HuH-7 (cell line): ENCODE measurements around the gene DCLRE1B.
"Not testable (repeated sequence)": the region's sequence is repeated elsewhere in the genome, so short reads cannot be mapped to it uniquely, and the experiment has no call there.

Experiments used
- DNase-seq: peaks from one replicate; pipeline ENCODE4 v3.0.0; 2011; ENCODE audit warnings: low spot score

Gene DCLRE1B

GRCh38 chr1:113948151-113948550 lies 43.0 kb downstream of the DCLRE1B start:
- not testable (repeated sequence) for DNase-seq

GRCh38 chr1:113949007-113949406 lies 43.9 kb downstream of the DCLRE1B start:
- DNase-seq = no peak

- DNase-seq = no peak
Observed at GRCh38 chr1:113950908-113951307, 45.8 kb downstream of the DCLRE1B start.

DNA sequence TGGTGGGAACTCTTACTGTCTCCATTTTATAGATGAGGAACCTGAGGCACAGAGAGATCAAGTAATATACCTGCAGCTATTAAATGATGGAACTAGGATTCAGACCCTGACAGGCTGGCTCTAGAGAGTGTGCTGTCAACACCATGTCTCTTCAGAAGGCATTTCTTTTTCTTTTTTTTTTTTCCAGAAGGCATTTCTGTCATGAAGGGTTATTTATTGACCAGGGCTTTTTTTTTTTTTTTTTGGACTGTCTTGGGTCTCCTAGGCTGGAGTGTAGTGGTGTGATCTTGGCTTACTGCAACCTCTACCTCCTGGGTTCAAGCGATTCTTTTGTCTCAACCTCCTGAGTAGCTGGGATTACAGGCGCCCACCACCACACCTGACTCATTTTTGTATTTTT lies 46.6 kb downstream of the DCLRE1B start:
- no peak for DNase-seq

GRCh38 chr1:113957984-113958383 lies 52.9 kb downstream of the DCLRE1B start:
- no peak for DNase-seq

DNA sequence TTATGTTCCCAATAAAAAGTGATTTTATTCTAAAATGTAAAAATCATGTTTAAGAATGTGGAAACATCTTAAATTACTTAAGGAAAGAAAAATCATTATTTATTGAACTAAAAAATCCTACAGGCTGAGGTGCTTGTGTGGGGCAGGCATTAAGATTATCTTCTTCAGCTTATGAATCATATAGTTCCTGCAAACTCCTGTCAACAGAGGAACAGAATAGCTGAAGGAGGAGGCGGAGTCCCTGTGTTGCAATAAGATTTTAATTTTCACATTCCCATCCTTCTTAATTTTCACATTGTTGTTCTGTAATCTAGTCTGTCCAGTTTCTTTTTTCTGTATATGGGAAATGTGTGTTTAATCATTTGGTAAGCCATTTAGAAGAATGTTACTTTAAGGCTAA lies 53.6 kb downstream of the DCLRE1B start:
- DNase-seq = no peak

DNA sequence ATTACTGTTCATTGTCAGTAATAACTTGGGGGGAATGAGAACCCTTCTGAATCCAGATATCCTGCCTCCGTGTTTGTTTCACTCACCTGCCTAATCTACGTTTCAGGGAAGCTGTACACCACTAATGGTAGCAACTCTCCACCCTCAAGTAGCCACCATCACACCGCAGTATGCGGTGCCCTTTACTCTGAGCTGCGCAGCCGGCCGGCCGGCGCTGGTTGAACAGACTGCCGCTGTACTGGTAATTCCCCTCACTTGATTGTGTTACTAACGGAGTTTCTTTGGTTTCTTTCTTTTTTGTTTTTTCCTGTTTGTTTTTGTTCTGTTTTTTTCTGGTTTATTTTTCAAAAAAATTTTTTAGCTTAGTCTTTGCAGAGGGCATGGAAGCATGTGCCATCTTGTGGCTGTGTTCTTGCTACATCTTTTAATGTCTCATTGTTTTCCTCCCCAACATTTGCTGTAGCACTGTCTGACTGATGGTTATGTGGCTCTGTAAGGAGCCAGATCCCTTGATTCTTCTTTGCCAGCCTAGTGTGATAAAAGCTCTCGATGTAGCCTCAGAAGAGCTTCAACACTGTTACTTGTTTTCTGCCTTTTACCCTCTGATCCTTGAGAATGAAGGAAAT lies 58.3 kb downstream of the DCLRE1B start:
- no peak for DNase-seq
